ENCODE results near the gene SCEL.

DNA sequence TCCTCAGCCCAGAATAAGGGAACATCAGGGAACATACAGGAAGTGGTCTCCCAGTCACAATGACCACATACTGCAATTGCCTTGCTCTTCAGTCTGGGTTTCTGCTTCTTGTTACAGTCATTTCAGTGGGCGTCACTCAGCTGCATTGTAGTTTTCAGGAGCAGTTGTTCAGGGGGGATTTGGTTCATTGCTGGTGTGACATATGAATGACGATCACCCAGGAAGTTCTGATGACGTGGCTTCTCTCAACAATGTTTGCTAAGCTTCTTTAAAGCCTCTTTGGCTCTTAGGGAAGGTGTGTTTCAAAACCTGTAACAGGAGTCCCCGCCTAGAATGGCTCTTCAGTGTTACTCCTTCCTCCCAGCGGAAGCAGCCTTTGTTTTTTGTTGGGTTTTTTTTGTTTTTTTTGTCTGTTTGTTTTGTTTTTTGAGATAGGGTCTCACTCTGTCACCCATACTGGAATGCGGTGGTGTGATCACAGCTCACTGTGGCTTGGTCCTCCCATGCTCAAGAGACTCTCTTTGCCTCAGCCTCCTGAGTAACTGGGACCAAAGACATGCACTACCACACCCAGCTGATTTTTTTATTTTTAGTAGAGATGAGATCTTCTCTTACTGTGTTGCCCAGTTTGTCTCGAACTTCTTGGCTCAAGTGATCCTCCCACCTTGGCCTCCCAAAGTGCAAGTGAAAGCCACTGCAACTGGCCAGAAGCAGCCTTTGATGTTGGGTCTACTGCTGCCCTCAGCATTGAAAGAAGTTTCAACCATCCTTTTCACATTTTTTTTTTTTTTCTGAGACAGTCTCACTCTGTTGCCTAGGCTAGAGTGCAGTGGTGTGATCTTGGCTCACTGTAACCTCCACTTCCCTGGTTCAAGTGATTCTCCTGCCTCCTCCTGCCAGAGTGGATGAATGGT lies 1.4 kb upstream of the SCEL start:
- TF ChIP-seq, protein P1, sequence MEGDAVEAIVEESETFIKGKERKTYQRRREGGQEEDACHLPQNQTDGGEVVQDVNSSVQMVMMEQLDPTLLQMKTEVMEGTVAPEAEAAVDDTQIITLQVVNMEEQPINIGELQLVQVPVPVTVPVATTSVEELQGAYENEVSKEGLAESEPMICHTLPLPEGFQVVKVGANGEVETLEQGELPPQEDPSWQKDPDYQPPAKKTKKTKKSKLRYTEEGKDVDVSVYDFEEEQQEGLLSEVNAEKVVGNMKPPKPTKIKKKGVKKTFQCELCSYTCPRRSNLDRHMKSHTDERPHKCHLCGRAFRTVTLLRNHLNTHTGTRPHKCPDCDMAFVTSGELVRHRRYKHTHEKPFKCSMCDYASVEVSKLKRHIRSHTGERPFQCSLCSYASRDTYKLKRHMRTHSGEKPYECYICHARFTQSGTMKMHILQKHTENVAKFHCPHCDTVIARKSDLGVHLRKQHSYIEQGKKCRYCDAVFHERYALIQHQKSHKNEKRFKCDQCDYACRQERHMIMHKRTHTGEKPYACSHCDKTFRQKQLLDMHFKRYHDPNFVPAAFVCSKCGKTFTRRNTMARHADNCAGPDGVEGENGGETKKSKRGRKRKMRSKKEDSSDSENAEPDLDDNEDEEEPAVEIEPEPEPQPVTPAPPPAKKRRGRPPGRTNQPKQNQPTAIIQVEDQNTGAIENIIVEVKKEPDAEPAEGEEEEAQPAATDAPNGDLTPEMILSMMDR (conservative IDR thresholded peaks at IDR 0.05; ENCODE audit: low read depth, low read length), result no peak
- TF ChIP-seq, protein P2, sequence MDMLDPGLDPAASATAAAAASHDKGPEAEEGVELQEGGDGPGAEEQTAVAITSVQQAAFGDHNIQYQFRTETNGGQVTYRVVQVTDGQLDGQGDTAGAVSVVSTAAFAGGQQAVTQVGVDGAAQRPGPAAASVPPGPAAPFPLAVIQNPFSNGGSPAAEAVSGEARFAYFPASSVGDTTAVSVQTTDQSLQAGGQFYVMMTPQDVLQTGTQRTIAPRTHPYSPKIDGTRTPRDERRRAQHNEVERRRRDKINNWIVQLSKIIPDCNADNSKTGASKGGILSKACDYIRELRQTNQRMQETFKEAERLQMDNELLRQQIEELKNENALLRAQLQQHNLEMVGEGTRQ (IDR thresholded peaks at IDR 0.05; ENCODE audit: low read depth, low read length), result no peak
- TF ChIP-seq, protein P3, sequence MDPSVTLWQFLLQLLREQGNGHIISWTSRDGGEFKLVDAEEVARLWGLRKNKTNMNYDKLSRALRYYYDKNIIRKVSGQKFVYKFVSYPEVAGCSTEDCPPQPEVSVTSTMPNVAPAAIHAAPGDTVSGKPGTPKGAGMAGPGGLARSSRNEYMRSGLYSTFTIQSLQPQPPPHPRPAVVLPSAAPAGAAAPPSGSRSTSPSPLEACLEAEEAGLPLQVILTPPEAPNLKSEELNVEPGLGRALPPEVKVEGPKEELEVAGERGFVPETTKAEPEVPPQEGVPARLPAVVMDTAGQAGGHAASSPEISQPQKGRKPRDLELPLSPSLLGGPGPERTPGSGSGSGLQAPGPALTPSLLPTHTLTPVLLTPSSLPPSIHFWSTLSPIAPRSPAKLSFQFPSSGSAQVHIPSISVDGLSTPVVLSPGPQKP (IDR thresholded peaks at IDR 0.05; ENCODE audit: borderline replicate concordance, low read depth, low read length), result no peak
- TF ChIP-seq RAD21 (IDR thresholded peaks at IDR 0.05; ENCODE audit: low read length) (no peak), POLR2A (IDR thresholded peaks at IDR 0.05; ENCODE audit: low read depth, low read length) (no peak), RFX5 (IDR thresholded peaks at IDR 0.05; ENCODE audit: low read depth, low read length) (no peak), MXI1 (IDR thresholded peaks at IDR 0.05; ENCODE audit: borderline replicate concordance, low read depth, low read length) (no peak), CHD1 (IDR thresholded peaks at IDR 0.05; ENCODE audit: low read depth, low read length) (no peak), NFE2L2 (IDR thresholded peaks at IDR 0.05; ENCODE audit: low read depth, low read length) (no peak), MAZ (IDR thresholded peaks at IDR 0.05; ENCODE audit: borderline replicate concordance, low read depth, low read length) (no peak)

Measured in IMR-90 (cell line).